ENCODE measurements around the gene CTLA4. TPM values are rescaled to one million over a fixed set of nuclear protein-coding genes. Genes with fewer than 3 reads are reported as not detected.

Gene CTLA4
- total and polyA plus RNA-seq, 2 experiments from 2014 or later = not detected

- H3K4me3 Mint-ChIP-seq = no peak overlapping the region
- H3K4me1 ChIP-seq (ENCODE audit: insufficient read depth) = no peaks in the 10 kb centered on the region
- H3K27ac ChIP-seq (ENCODE audit: low read depth) = no peak overlapping the region
- H3K9me3 Mint-ChIP-seq = no peaks in the 10 kb centered on the region
- ATAC-seq (no peak), DNase-seq (ENCODE audit: low spot score) (no peak)
- no peak for TF ChIP-seq REST (IDR thresholded peaks at IDR 0.05; ENCODE audit: unreplicated experiment)
- TF ChIP-seq ZNF331 (CRISPR knock-in tag; IDR thresholded peaks at IDR 0.05; ENCODE audit: low read depth) = no peak
- TF ChIP-seq ETS1 (IDR thresholded peaks at IDR 0.05) = no peak
- TF ChIP-seq CREB1 (CRISPR knock-in tag; IDR thresholded peaks at IDR 0.05; ENCODE audit: low read depth) = no peak
- H3K9me2 ChIP-seq (ENCODE audit: insufficient read depth) = peaks cover 17% of the 10 kb centered on the region
- peaks cover 5% of the 10 kb centered on the region; the same call in 2 of the 3 replicates for H3K4me1 Mint-ChIP-seq
- no peaks in the 10 kb centered on the region for H3K36me3 Mint-ChIP-seq (ENCODE audit: low read depth)
- no peaks in the 10 kb centered on the region for H3K79me2 ChIP-seq (replicated peaks; ENCODE audit: insufficient read depth)
- H3K27me3 Mint-ChIP-seq (ENCODE audit: insufficient read depth, low read depth, poor library complexity) = peaks cover 2% of the 10 kb centered on the region
- H3K4me2 ChIP-seq = no peak overlapping the region
- H3K27ac Mint-ChIP-seq = no peak overlapping the region
- peak overlapping the region; percentile 14; the same call in 1 of the 2 replicates for H2AFZ ChIP-seq
- H3K36me3 ChIP-seq (ENCODE audit: insufficient read depth) = no peaks in the 10 kb centered on the region
- no peaks in the 10 kb centered on the region for H4K20me1 ChIP-seq (replicated peaks; ENCODE audit: insufficient read depth)
- no peak overlapping the region for H3K4me3 ChIP-seq
- H3F3A ChIP-seq (replicated peaks; ENCODE audit: low read depth) = no peaks in the 10 kb centered on the region
- no peaks in the 10 kb centered on the region for H3K27me3 ChIP-seq (ENCODE audit: insufficient read depth)
Measured at GRCh38 chr2:203894262-203894661, 26.7 kb downstream of the CTLA4 start.

- Histone ChIP-seq H3F3A (replicated peaks; ENCODE audit: low read depth) (no peaks in the 10 kb centered on the region), H3K27me3 (ENCODE audit: insufficient read depth) (no peaks in the 10 kb centered on the region), H3K36me3 (ENCODE audit: insufficient read depth) (no peaks in the 10 kb centered on the region; the same call in 1 of the 2 replicates), H3K4me1 (ENCODE audit: insufficient read depth) (no peaks in the 10 kb centered on the region), H4K20me1 (replicated peaks; ENCODE audit: insufficient read depth) (no peaks in the 10 kb centered on the region), H3K4me3 (no peak overlapping the region), H3K79me2 (replicated peaks; ENCODE audit: insufficient read depth) (no peaks in the 10 kb centered on the region), H2AFZ (no peak overlapping the region), H3K27ac (ENCODE audit: low read depth) (no peak overlapping the region), H3K4me2 (no peak overlapping the region), H3K9me2 (ENCODE audit: insufficient read depth) (no peaks in the 10 kb centered on the region)
- Mint-ChIP-seq H3K4me3 (no peak overlapping the region), H3K4me1 (no peaks in the 10 kb centered on the region), H3K27ac (no peak overlapping the region), H3K27me3 (ENCODE audit: insufficient read depth, low read depth, poor library complexity) (no peaks in the 10 kb centered on the region), H3K36me3 (ENCODE audit: low read depth) (peaks cover 7% of the 10 kb centered on the region; the same call in 2 of the 3 replicates), H3K9me3 (peaks cover 10% of the 10 kb centered on the region)
- ATAC-seq = no peak
- no peak for DNase-seq (ENCODE audit: low spot score)
- TF ChIP-seq CTCF (conservative IDR thresholded peaks at IDR 0.05; ENCODE audit: low read depth in 2 of 2) = no peak
- no peak for TF ChIP-seq ZNF114 (CRISPR knock-in tag; IDR thresholded peaks at IDR 0.05)
- TF ChIP-seq STAT1 (IDR thresholded peaks at IDR 0.05; ENCODE audit: unreplicated experiment) = no peak
- no peak for TF ChIP-seq ETS1 (IDR thresholded peaks at IDR 0.05)
- no peak for TF ChIP-seq ZNF331 (CRISPR knock-in tag; IDR thresholded peaks at IDR 0.05; ENCODE audit: low read depth)
- TF ChIP-seq CREB1 (CRISPR knock-in tag; IDR thresholded peaks at IDR 0.05; ENCODE audit: low read depth) = no peak
Measured at GRCh38 chr2:203897544-203897943, 30.0 kb downstream of the CTLA4 start.
